PC-9 (cell line): Measurements from ENCODE around the gene MTA3. TPM values are rescaled to one million over a fixed set of nuclear protein-coding genes. Genes with fewer than 3 reads are reported as not detected.
"Not testable (repeated sequence)": the region's sequence is repeated elsewhere in the genome, so short reads cannot be mapped to it uniquely, and the experiment has no call there.

Source experiments
- BruUV-seq: library from RNA; stranded (reverse); fragments of 400-500 nt; replicated peaks from 2 replicates; lab custom pipeline; 2021; lab: Mats Ljungman, UMichigan
- CTCF ChIA-PET: fragments of 300-600 bp; sonication (Branson Sonifier 250); formaldehyde crosslinking; loops from one replicate; lab custom pipeline; 2022; ENCODE audit warnings: antibody characterized with exemption; lab: Charles Lee
- POLR2A ChIA-PET: fragments of 300-600 bp; sonication (Branson Sonifier 250); formaldehyde crosslinking; loops from one replicate; lab custom pipeline; 2022; ENCODE audit warnings: antibody characterized with exemption; ENCODE audit not compliant: unreplicated experiment; lab: Charles Lee
- DNase-seq, 2 experiments: peaks; one replicate each; pipeline versions ENCODE4 v3.0.0 to v3.0.0-alpha.2; 2015 to 2022; ENCODE audit warnings: mixed read lengths in 1 of 2
- H2AFZ ChIP-seq: fragments of 200-600 bp; sonication (generic); 2 replicates; pipeline ENCODE4 v1.8.1; 2017; ENCODE audit warnings: antibody characterized with exemption
- H3F3A ChIP-seq: fragments of 200-600 bp; sonication (generic); 2 replicates; pipeline ENCODE4 v1.8.1; 2017; ENCODE audit warnings: antibody characterized with exemption, mild to moderate bottlenecking, low read depth; ENCODE audit not compliant: insufficient read depth
- H3K27ac ChIP-seq: fragments of 200-600 bp; sonication (generic); 2 replicates; pipeline ENCODE4 v1.6.1; 2016; ENCODE audit warnings: mixed run types
- H3K27me3 ChIP-seq: fragments of 200-600 bp; sonication (generic); 2 replicates; pipeline ENCODE4 v1.6.1; 2016; ENCODE audit warnings: low read depth, mixed run types; ENCODE audit not compliant: insufficient read depth
- H3K36me3 ChIP-seq: fragments of 200-600 bp; sonication (generic); 2 replicates; pipeline ENCODE4 v1.6.1; 2016; ENCODE audit warnings: low read depth, mixed run types
- H3K4me1 ChIP-seq: fragments of 200-600 bp; sonication (generic); replicated peaks from 2 replicates; pipeline ENCODE4 v1.6.1; 2016; ENCODE audit warnings: mixed run types; ENCODE audit not compliant: insufficient read depth
- H3K4me2 ChIP-seq: fragments of 200-600 bp; sonication (generic); 2 replicates; pipeline ENCODE4 v1.6.1; 2017; ENCODE audit warnings: mixed run types
- H3K4me3 ChIP-seq: fragments of 200-600 bp; sonication (generic); 2 replicates; pipeline ENCODE4 v1.6.1; 2016; ENCODE audit warnings: mixed run types
- H3K79me2 ChIP-seq: fragments of 200-600 bp; sonication (generic); 2 replicates; pipeline ENCODE4 v1.6.1; 2017; ENCODE audit warnings: low read depth, mixed run types
- H3K9me2 ChIP-seq: fragments of 200-600 bp; sonication (generic); 2 replicates; pipeline ENCODE4 v1.8.1; 2017; ENCODE audit warnings: mild to moderate bottlenecking; ENCODE audit not compliant: insufficient read depth
- H3K9me3 ChIP-seq: fragments of 200-600 bp; sonication (generic); 2 replicates; pipeline ENCODE4 v1.8.1; 2016; ENCODE audit warnings: low read depth; ENCODE audit not compliant: insufficient read depth
- H4K20me1 ChIP-seq: fragments of 200-600 bp; sonication (generic); 2 replicates; pipeline ENCODE4 v1.8.1; 2017; ENCODE audit not compliant: insufficient read depth
- EZH2 ChIP-seq: fragments of 200-600 bp; sonication (generic); IDR thresholded peaks from 2 replicates; pipeline ENCODE4 v1.8.0; 2017; ENCODE audit warnings: antibody characterized with exemption, low read depth
- intact Hi-C: fragments of 100-400 bp; cut with micrococcal nuclease; formaldehyde crosslinking; loops from one replicate; pipeline ENCODE4 v1.10.0; 2022; ENCODE audit not compliant: unreplicated experiment
- total RNA-seq: library from RNA; stranded (reverse); gene quantifications from 2 replicates; pipeline ENCODE4 v1.2.3, GENCODE V29; 2021
- TF ChIP-seq, protein P1 (sequence below): fragments of 200-600 bp; sonication (generic); conservative IDR thresholded peaks from 2 replicates; pipeline ENCODE4 v1.6.1; 2017; ENCODE audit warnings: mixed run types, antibody characterized with exemption, mild to moderate bottlenecking, moderate library complexity

MTA3 gene
- total RNA-seq, 1 experiment from 2014 or later: 89.8 TPM

- peaks cover 34% of the 10 kb centered on the region for H3K79me2 ChIP-seq
These were observed 54.7 kb downstream of the MTA3 start for GRCh38 chr2:42622943-42623676.

GRCh38 chr2:42624047-42624446, 55.6 kb downstream of the MTA3 start:
- H3K27ac ChIP-seq: no peak overlapping the region
- no TSS peak for BruUV-seq
- no peak overlapping the region for H3K4me3 ChIP-seq
- no peaks in the 10 kb centered on the region for H3K27me3 ChIP-seq
- POLR2A ChIA-PET: no interaction called here
- no peak overlapping the region for H2AFZ ChIP-seq
- peaks cover 18% of the 10 kb centered on the region; the same call in 1 of the 2 replicates for H3K36me3 ChIP-seq
- no peak for TF ChIP-seq EZH2
- TF ChIP-seq, protein P1, sequence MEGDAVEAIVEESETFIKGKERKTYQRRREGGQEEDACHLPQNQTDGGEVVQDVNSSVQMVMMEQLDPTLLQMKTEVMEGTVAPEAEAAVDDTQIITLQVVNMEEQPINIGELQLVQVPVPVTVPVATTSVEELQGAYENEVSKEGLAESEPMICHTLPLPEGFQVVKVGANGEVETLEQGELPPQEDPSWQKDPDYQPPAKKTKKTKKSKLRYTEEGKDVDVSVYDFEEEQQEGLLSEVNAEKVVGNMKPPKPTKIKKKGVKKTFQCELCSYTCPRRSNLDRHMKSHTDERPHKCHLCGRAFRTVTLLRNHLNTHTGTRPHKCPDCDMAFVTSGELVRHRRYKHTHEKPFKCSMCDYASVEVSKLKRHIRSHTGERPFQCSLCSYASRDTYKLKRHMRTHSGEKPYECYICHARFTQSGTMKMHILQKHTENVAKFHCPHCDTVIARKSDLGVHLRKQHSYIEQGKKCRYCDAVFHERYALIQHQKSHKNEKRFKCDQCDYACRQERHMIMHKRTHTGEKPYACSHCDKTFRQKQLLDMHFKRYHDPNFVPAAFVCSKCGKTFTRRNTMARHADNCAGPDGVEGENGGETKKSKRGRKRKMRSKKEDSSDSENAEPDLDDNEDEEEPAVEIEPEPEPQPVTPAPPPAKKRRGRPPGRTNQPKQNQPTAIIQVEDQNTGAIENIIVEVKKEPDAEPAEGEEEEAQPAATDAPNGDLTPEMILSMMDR: no peak
- no peak for DNase-seq
- no peaks in the 10 kb centered on the region for H3K9me2 ChIP-seq
- H3F3A ChIP-seq: peaks cover 8% of the 10 kb centered on the region
- CTCF ChIA-PET: no interaction called here
- no peaks in the 10 kb centered on the region for H3K9me3 ChIP-seq
- H4K20me1 ChIP-seq: 0 out of 2 replicates have a peak, but pooled peaks cover 17% of the 10 kb centered on the region
- intact Hi-C loops: no loop called here
- peaks cover 35% of the 10 kb centered on the region for H3K79me2 ChIP-seq
- peaks cover 8% of the 10 kb centered on the region for H3K4me1 ChIP-seq
- no peak overlapping the region for H3K4me2 ChIP-seq

More at GRCh38 chr2:42622943-42623676, 54.7 kb downstream of the MTA3 start:
- Histone ChIP-seq H2AFZ (no peak overlapping the region), H3K27ac (no peak overlapping the region), H3K4me2 (no peak overlapping the region), H3K9me3 (no peaks in the 10 kb centered on the region), H3K27me3 (no peaks in the 10 kb centered on the region), H3K4me1 (peaks cover 17% of the 10 kb centered on the region), H3K9me2 (no peaks in the 10 kb centered on the region), H3F3A (peaks cover 17% of the 10 kb centered on the region), H3K36me3 (peaks cover 18% of the 10 kb centered on the region; the same call in 1 of the 2 replicates), H4K20me1 (0 out of 2 replicates have a peak, but pooled peaks cover 15% of the 10 kb centered on the region), H3K4me3 (no peak overlapping the region)
- DNase-seq: peak in 1 of 2 experiments; percentile 45
- no TSS peak for BruUV-seq
- ChIA-PET POLR2A (no interaction called here), CTCF (interaction anchor here (0.5 kb wide), 1 partner anchor 217 kb away, joined by 4 read pairs; no protein-coding TSS in a partner anchor)
- TF ChIP-seq, protein P1: no peak
- no peak for TF ChIP-seq EZH2
- intact Hi-C loops: no loop called here

DNA sequence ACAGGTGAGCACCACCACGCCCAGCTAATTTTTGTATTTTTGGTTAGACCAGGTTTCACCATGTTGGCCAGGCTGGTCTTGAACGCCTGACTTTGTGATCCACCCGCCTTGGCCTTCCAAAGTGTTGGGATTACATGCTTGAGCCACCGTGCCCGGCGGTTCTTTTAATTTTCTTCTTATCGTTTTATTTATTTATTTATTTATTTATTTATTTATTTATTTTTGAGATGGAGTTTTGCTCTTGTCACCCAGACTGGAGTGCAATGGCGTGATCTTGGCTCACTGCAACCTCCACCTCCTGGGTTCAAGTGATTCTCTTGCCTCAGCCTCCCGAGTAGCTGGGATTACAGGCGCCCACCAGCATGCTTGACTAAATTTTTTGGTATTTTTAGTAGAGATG, 59.6 kb downstream of the MTA3 start:
- intact Hi-C loops, H3K27me3 ChIP-seq, POLR2A ChIA-PET, H3K9me2 ChIP-seq, BruUV-seq, H3K9me3 ChIP-seq, H3K4me3 ChIP-seq, H3K4me2 ChIP-seq, H3K27ac ChIP-seq, H3K4me1 ChIP-seq, DNase-seq, H2AFZ ChIP-seq, H3F3A ChIP-seq: not testable (repeated sequence)
- CTCF ChIA-PET: interaction anchor here (0.6 to 0.7 kb wide), 3 partner anchors 12 to 21 kb away, joined by 3 to 8 read pairs (median 5); no protein-coding TSS in a partner anchor
- H3K79me2 ChIP-seq: peaks cover 29% of the 10 kb centered on the region
- H4K20me1 ChIP-seq: peaks cover 17% of the 10 kb centered on the region; the same call in 1 of the 2 replicates
- H3K36me3 ChIP-seq: 0 out of 2 replicates have a peak, but pooled peaks cover 12% of the 10 kb centered on the region
